ENCODE data around the gene PPCS.

DNA sequence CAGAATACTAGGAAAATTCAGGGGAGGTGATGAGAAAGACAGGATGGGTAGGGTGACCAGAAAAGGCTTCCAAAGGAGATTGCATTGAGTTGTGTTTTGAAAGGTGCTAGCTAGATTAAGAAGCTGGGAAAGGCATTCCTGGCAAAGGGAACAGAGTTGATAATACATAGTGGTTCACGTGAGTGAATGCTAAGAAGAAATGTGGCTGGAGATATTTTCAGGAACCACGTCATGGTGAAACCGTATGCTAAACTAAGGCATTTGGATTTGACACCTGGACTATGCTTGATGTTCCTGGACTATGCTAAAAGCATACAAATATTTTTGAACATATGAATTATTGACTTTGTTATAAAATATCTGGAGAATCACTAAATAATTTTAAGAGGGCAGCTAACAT is 21.4 kb downstream of the PPCS start:
- TF ChIP-seq POLR2AphosphoS5 (IDR thresholded peaks at IDR 0.05; ENCODE audit: low read depth, low read length) (no peak), SIN3A (IDR thresholded peaks at IDR 0.05; ENCODE audit: borderline replicate concordance, insufficient read depth, low read length) (no peak)
